NT2/D1 (cell line): ENCODE data around the gene RNASE4.
"Not testable (repeated sequence)": the region's sequence is repeated elsewhere in the genome, so short reads cannot be mapped to it uniquely, and the experiment has no call there.

Experiments
- DNase-seq: peaks from one replicate; pipeline ENCODE4 v3.0.0-alpha.2; 2011; ENCODE audit warnings: low read depth, low spot score
- H3K27me3 ChIP-seq: 2 replicates; pipeline ENCODE4 v1.6.0; 2011; ENCODE audit warnings: mild to moderate bottlenecking; ENCODE audit not compliant: insufficient read length, insufficient read depth
- H3K36me3 ChIP-seq: 2 replicates; pipeline ENCODE4 v1.6.1; 2011; ENCODE audit warnings: mild to moderate bottlenecking, low read length, mixed read lengths; ENCODE audit not compliant: insufficient read depth, insufficient read length
- H3K4me1 ChIP-seq: 2 replicates; pipeline ENCODE4 v1.5.1; 2011; ENCODE audit not compliant: insufficient read depth, insufficient read length
- H3K4me3 ChIP-seq: 2 replicates; pipeline ENCODE4 v1.5.1; 2011; ENCODE audit warnings: low read depth; ENCODE audit not compliant: insufficient read length
- H3K9ac ChIP-seq: 2 replicates; pipeline ENCODE4 v1.6.0; 2011; ENCODE audit warnings: low read depth; ENCODE audit not compliant: insufficient read length
- H3K9me3 ChIP-seq: 2 replicates; pipeline ENCODE4 v1.5.1; 2011; ENCODE audit warnings: mild to moderate bottlenecking, low read length; ENCODE audit not compliant: insufficient read depth
- SUZ12 ChIP-seq: IDR thresholded peaks from 2 replicates; pipeline ENCODE4 v1.6.1; 2011; ENCODE audit not compliant: insufficient read length, insufficient read depth; ENCODE audit errors: extremely low read depth
- YY1 ChIP-seq: IDR thresholded peaks from 2 replicates; pipeline ENCODE4 v1.6.1; 2011; ENCODE audit not compliant: insufficient read length, insufficient read depth
- ZNF274 ChIP-seq: IDR thresholded peaks from 2 replicates; pipeline ENCODE4 v1.6.1; 2011; ENCODE audit warnings: mild to moderate bottlenecking, low read depth, low read length

Gene RNASE4

DNA sequence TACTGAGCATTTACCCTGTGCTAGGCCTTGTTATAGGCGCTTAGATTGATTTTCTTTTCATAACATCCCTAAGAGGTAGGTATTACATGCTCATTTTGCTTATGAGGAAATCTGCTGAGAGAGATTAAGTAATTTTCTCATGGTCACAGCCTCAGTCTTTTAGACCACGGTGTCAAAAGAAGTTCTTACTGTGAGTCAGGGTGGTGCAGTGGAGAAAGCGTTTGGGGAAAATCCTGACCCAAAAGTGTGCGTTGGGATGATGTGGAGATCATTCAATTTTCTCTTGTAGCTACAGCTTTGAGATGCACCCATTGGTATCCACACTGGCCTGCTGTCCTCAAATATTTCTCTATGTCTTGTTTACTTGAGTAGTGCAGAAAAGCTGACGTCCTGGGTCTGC is 12.4 kb downstream of the RNASE4 start:
- no peak for TF ChIP-seq ZNF274
- TF ChIP-seq SUZ12: no peak
- no peak for TF ChIP-seq YY1
- no peaks in the 10 kb centered on the region for H3K36me3 ChIP-seq
- H3K9ac ChIP-seq: no peak overlapping the region
- H3K4me3 ChIP-seq: no peak overlapping the region
- no peak for DNase-seq
- H3K9me3 ChIP-seq: peaks cover 5% of the 10 kb centered on the region; the same call in 1 of the 2 replicates
- no peaks in the 10 kb centered on the region for H3K27me3 ChIP-seq
- no peaks in the 10 kb centered on the region for H3K4me1 ChIP-seq

DNA sequence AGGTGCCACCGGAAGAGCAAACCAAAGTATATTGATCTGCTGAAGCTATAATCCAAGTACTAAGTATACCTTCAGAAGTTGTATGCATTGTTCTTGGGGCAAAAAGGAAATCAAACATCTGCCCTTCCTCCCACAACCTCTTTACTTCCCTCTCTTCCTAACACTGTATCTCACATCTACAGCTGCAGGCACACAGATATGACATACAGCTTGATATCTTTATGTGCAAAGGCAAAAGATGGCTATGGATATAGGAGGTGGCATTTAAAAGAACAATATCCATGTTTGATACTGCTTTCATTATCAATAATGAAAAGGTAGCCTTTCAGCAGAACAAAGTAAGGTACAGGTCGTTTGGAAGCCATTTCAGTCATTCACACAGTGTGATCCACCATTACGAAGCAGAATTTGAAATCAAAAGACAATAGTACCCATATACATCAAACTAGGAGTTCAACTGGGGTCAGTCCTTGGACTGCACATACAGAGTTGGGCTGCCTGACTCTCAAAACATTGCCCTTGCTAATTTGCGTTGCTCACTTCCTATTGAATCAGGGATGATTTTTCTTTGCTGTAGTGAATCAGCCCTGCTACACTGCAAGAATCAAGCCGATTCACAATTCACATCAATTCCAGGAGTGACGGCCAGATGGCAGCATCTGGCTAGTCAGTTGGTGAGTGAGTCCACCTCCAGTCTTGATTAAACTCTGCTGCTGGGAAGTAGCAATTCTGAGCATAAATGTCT is 13.1 kb downstream of the RNASE4 start:
- Histone ChIP-seq H3K27me3 (no peaks in the 10 kb centered on the region), H3K9me3 (peaks cover 5% of the 10 kb centered on the region; the same call in 1 of the 2 replicates), H3K36me3 (no peaks in the 10 kb centered on the region), H3K9ac (no peak overlapping the region), H3K4me3 (no peak overlapping the region), H3K4me1 (no peaks in the 10 kb centered on the region)
- TF ChIP-seq ZNF274 (no peak), YY1 (no peak), SUZ12 (no peak)
- DNase-seq: no peak

DNA sequence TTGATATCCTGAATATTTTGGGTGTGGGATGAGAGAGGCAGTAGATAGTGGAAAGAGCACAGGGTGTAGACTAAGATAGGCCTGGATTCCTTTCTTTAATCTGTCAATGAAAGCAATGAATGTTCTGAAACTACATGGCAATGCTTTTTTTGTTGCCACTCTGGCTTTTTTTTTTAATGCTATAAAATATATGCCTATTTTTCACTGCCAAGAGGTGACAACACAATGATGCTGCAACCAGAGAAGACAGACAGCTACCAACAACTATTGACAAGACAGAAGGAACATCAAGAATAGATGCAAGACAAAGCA is 13.6 kb downstream of the RNASE4 start:
- no peaks in the 10 kb centered on the region for H3K4me1 ChIP-seq
- no peak overlapping the region for H3K4me3 ChIP-seq
- no peak for TF ChIP-seq YY1
- no peak for TF ChIP-seq ZNF274
- no peak for TF ChIP-seq SUZ12
- no peaks in the 10 kb centered on the region for H3K27me3 ChIP-seq
- peaks cover 5% of the 10 kb centered on the region; the same call in 1 of the 2 replicates for H3K9me3 ChIP-seq
- no peak for DNase-seq
- H3K9ac ChIP-seq: no peak overlapping the region
- no peaks in the 10 kb centered on the region for H3K36me3 ChIP-seq

DNA sequence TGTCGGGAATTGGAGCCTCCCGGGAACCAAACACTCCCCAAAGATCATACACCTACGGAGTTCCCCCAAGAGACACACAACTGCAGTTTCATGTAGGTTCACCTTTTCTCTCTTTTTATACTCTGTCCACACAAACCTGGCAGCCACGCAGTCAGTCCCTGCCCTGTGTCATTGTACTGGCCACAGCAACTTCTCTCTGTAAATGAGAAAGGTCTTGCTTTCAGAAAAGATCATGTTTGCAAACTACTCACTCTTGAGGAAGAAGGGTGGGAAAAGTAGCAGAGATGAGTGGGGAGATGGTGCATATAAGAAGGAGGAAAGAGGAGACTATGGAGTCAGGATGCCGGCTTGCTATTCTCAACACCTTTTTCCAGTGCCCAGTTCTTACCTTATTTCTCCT is 14.6 kb downstream of the RNASE4 start:
- no peak for DNase-seq
- Histone ChIP-seq H3K9me3 (peaks cover 5% of the 10 kb centered on the region; the same call in 1 of the 2 replicates), H3K4me1 (no peaks in the 10 kb centered on the region), H3K36me3 (no peaks in the 10 kb centered on the region), H3K4me3 (no peak overlapping the region), H3K9ac (no peak overlapping the region), H3K27me3 (no peaks in the 10 kb centered on the region)
- no peak for TF ChIP-seq SUZ12
- no peak for TF ChIP-seq ZNF274
- no peak for TF ChIP-seq YY1

DNA sequence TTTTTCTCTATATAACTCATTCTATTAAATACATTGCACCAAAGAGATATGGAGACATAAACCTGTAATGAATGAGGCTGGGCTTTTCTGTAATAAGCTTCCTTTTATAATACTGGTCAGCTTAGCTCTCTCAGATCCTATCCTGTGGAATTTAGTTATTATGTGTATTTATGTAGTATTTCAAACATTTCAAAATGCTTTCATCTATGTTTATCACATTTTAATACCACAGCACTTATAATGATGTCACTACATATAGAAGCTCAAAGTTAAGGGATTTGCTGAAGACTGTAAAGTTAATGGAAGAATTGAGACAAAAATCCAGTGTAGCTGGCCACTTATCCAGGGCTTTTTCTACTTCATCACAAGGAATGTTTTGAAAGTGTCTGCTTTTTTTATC is 15.6 kb downstream of the RNASE4 start:
- H3K36me3 ChIP-seq: no peaks in the 10 kb centered on the region
- H3K4me1 ChIP-seq: no peaks in the 10 kb centered on the region
- H3K9me3 ChIP-seq: peaks cover 14% of the 10 kb centered on the region; the same call in 1 of the 2 replicates
- no peaks in the 10 kb centered on the region for H3K27me3 ChIP-seq
- H3K9ac ChIP-seq: no peak overlapping the region
- H3K4me3 ChIP-seq: no peak overlapping the region
- DNase-seq: no peak
- no peak for TF ChIP-seq YY1
- no peak for TF ChIP-seq ZNF274
- TF ChIP-seq SUZ12: no peak

DNA sequence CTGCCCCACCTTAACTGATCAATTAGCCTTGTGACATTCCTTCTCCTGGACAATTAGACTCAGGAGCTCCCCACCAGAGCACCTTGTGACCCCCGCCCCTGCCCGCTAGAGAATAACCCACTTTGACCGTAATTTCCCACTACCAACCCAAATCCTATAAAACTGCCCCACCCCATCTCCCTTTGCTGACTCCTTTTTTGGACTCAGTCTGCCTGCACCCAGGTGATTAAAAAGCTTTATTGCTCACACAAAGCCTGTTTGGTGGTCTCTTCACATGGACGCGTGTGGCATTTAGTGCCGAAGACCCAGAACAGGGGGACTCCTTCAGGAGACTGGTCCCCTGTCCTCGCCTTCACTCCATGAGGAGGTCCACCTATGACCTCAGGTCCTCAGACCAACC is 16.6 kb downstream of the RNASE4 start:
- H3K36me3 ChIP-seq, H3K9ac ChIP-seq, H3K4me1 ChIP-seq, DNase-seq, H3K4me3 ChIP-seq, H3K27me3 ChIP-seq: not testable (repeated sequence)
- H3K9me3 ChIP-seq: peaks cover 24% of the 10 kb centered on the region; the same call in 1 of the 2 replicates

DNA sequence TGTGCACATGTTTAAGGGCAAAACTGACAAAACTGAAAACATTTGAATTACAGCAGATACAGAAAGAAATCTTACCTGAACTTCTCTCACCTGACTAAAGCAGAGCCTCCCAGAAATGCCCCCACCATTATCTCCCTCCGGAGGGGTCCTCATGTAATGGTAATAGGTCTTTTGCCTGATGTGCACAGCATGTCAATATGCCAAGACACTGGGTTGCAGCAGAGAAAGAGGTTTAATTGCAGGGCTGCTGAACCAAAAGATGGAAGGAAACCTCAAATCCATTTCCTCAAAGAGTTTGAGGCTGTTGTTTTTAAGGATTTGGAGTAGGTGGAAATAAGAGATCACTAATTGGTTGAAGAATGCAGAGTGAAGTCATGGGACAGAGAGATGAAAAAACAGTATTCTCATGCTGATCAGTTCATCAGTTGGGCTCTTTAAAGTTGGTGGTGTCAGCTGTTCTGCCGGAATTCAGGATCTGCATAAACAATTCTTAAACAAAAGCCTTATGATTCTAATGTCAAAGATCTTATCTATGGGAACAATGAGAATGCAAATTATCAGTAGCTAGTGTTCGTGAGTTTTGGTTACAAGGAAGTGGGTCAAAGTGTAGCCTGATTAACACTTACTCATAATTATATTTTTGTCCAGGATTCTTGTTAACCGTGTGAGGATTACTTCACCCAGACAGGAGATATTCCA is 22.4 kb downstream of the RNASE4 start:
- no peaks in the 10 kb centered on the region for H3K4me1 ChIP-seq
- H3K9ac ChIP-seq: no peak overlapping the region
- H3K9me3 ChIP-seq: peaks cover 37% of the 10 kb centered on the region; the same call in 1 of the 2 replicates
- TF ChIP-seq ZNF274 (no peak), SUZ12 (no peak), YY1 (no peak)
- H3K27me3 ChIP-seq: no peaks in the 10 kb centered on the region
- peak; percentile 25 for DNase-seq
- H3K4me3 ChIP-seq: no peak overlapping the region
- no peaks in the 10 kb centered on the region for H3K36me3 ChIP-seq
